HG03025 (cell line): ENCODE measurements around the gene GRID2.

ENCODE experiments used
- ATAC-seq: cut with Tn5 transposase; IDR thresholded peaks from one replicate; pipeline ENCODE4 v1.9.1; 2021; ENCODE audit warnings: mild to moderate bottlenecking, moderate library complexity; ENCODE audit not compliant: unreplicated experiment, low FRiP score

The GRID2 gene

GRCh38 chr4:93042746-93043145, 739.0 kb downstream of the GRID2 start:
- no peak for ATAC-seq

DNA sequence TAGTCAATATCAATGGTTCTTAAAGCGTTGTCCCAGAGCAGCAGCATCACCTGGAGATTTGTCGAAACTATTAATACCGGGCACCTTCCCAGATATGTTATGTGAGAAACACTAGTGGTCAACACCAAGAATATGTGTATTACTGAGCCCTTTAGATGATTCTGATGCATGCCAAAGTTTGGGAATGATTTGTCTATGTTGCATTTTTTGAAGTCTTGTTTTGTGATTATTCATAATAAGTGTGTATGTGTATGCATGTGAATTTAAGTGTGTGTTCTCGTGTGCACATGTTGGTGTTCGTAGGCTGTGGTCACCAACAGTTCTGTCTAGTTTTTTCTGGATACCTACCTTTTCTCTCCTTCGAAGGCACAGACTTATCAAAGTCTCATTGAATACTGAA, 749.4 kb downstream of the GRID2 start:
- ATAC-seq = no peak

DNA sequence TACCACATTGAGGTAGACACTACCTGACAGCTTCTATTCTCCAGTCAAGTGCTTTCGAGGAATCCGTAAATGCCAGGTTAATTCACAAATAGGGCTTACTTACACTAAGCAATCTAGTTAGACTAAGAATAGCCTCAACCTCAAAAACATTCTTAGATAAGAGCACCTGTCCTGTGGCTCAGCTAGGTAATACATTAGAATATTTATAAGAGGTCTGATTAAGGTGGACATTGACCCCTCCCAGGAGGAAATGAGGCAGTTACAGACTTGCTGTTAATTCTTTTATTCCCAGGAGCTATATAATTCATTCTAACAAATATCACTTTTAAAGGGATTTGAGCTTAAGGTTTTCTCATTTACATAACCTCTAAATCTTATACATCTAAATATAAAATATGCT, 758.1 kb downstream of the GRID2 start:
- ATAC-seq = no peak

DNA sequence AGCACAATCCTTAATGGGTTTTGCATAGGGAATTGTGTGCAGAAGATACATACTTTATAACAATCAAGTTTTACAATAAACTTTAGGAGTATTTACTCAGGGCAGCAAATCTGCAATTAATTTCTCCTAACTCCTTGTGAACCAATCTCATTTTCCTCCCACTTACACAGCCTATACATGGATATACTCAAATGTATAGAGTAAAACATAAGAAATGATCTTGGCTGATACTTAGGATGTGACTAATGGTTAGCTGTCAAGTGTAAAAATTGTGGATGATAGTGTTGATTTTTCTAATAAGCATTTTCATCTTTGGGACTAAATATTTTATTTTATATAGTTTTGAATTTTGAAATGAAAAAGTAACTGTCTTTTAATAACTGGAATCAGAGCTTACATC, 759.6 kb downstream of the GRID2 start:
- ATAC-seq = no peak

DNA sequence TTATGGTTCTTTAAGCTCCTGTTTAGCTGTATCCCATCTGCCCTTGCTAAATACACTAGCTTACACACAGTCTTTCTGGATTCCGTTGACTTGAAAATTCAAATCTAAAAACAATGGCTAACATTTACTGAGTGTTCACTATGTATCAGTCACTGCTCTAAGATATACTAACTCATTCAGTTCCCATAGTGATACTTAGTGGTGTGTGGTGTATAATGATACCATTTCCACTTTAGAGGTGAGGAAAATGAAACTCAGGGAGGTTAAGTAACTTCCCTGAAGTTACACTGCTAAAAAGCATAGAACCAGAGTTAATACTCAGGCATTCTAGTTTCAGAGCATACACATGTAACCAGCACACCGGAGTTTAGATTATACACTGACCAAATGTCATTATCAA, 762.0 kb downstream of the GRID2 start:
- no peak for ATAC-seq

DNA sequence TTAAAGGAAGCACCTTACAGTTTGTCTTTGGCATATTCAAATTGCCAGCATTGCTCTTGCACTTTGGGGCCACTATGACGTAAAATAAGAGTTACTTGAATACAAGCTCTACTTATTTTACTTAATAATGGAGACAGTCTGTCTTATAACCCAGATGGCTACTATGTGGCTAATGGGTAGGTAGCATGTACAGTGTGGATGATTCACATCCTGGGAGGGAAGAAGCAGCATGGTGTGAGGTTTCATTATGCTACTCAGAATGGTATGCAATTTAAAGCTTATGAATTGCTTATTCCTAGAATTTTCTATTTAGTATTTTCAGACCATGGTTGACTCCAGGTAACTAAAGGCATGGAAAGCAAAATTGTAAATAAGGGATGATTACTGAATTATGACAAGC, 763.0 kb downstream of the GRID2 start:
- ATAC-seq = no peak

GRCh38 chr4:93072292-93072691, 768.5 kb downstream of the GRID2 start:
- no peak for ATAC-seq

DNA sequence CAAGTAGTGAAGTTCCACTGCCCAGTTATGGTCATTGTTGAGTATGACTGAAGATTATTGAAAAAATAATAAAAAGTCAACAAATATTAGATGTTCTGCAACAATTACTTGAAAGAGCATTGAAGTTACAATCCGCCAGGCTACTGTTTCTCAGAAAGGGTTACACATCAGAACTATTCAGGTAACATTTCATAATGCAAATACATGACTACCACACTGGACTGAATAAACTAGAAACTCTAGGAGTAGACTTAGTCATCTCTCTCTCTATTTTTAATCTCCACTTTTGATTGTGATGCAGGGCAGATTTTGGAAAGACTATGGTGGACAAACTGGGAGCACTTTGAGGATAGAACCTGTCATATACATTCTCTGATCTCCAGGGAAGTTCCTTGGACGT, 776.5 kb downstream of the GRID2 start:
- ATAC-seq = no peak

DNA sequence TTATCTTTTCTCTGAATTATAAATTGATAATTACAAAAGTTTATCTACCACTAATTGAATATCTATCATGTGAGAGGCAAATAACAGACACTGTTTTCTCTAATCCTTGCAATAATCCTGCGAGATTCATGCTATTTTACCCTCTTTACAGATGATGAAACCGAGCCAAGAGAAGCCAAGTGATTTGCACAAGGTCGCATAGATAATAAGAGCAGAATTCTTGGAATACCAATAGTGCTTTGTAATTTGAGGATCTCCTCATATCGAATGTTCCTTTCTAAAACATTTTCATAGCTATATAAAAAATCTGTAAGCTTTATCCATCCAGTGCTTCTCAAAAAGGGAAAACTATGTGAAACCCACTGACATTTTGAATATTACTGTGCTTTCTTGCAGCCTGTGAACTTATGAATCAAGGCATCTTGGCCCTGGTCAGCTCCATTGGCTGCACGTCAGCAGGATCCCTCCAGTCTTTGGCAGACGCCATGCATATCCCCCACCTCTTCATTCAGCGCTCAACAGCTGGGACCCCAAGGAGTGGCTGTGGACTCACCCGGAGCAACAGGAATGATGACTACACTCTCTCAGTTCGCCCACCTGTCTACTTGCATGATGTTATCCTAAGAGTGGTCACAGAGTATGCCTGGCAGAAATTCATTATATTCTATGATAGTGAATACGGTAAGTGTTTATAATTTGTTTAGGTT, 781.0 kb downstream of the GRID2 start:
- no peak for ATAC-seq

GRCh38 chr4:93086356-93086755, 782.6 kb downstream of the GRID2 start:
- ATAC-seq = no peak

- ATAC-seq = peak; percentile 63
These were observed 789.0 kb downstream of the GRID2 start for GRCh38 chr4:93092765-93093164.

DNA sequence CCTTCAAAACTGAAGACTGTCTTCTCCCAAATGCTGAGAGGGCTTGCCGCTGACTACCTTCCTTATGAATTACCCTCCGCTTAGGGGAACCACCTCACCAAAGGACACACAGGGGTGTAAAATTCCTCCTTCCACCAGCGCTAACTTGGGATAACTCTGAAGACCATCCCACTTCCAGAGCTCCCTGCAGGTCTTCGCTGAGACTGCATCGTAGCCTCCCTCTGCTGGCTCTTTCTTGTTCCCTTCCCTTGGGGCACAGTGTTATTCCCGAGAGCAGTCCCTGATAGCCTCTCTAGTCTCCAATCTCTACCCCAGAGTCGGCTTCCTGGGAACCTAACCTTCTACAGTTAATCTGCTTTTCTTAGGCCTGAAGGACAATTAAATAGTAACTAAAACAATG, 799.3 kb downstream of the GRID2 start:
- no peak for ATAC-seq

GRCh38 chr4:93116624-93117023, 812.9 kb downstream of the GRID2 start:
- no peak for ATAC-seq

GRCh38 chr4:93127489-93127888, 823.7 kb downstream of the GRID2 start:
- ATAC-seq = no peak

DNA sequence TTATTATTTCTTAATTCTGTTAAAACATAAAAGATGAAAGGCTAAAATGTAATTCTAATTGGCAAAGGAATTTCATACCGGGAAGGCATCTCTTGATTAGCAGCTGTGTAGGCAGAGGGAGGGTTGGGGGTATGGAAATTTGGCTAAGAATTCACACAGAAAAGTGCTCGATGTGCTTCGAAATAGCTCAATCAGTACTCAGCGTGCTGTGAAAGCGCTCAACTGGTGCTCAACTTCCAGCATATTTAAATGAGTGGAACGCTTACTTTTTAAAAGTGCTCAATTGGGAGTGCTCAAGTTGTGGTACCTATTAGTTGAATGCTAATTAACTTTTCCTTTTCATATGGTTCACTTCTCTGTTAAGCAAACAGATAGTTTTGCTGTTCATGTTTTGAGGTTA, 828.9 kb downstream of the GRID2 start:
- no peak for ATAC-seq

DNA sequence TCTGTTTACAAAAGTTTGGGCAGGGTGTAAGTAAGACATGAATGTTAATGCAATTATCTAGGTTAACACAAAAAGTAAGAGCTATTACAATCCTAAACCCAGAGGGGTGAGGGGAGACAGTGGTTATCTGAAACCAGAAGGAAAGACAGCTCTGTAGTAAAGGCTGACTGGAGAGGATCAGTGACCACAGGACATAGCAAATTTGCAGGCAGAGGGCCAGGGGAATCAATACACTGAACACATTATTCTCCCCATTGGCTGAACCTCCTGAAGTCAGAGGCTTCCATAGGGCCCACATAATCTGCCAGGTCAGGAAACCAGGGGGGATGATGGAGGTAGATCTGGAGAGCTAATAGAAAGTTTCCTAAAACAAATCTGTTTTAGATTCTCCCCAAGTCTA, 835.4 kb downstream of the GRID2 start:
- ATAC-seq = no peak

DNA sequence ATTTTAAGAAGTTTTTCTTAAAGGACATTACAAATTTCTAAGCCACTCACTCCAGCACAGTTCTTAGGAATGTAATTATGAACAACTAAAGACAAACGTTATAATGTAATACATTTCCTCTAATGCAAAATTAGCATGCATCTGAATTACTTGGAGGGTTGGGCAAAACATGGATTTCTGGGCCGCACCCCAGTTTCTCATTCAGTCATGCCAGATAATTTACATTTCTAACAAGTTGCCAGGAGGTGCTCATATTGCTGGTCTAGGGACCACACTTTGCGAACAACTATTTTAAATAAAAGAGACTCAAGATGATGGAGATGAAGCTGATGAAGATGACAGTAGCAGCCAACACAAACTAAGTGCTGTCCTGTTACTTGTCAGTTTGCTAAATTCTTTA, 840.1 kb downstream of the GRID2 start:
- ATAC-seq = no peak

DNA sequence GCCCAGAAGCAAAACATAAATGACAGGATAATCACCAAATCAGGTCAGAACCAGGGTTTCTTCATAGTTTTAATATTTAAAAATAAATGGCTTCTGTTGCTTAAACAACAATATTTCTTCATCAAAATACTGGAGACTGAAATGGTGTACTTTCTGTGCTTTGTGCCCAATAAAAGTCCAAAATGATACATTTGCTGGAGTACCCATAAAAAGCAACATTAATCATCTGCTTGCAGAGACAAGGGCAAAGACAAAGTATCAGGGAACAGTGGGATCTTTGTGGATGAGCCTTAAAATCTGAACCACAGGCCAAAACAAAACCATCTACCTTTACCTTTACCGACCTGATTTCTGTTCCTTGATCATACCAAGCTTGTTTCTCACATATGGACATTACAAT, 840.9 kb downstream of the GRID2 start:
- no peak for ATAC-seq

DNA sequence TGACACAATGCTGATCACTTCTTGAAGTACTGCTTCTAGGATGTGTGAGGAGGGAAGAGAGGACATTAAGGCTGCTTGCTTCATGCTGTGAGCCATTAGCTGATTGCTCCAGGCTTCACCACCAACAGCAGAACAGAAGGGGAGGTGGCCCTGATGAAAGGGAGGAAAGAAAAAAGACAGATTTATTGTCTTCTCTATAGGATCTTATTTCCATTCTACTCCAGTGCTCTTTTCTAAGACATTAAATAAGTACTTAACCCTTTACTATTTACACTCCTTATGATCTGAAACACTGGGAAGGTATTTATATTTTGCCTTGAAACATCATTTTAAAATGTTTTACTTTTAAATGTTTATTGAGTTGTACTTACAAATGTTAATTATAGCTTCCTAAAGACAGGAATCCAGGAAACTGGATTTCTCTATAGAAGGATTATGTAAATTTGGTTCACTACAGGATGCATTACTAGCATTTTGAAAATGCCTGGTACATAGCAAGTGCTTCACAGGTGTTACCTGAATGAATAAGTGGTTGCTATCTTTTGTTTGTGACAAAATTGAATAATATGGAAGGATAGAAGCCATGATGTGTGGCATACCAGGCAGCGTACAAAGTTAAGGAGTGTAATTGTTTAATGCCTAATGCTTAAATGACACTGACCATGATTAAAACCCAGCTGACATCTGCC, 843.9 kb downstream of the GRID2 start:
- ATAC-seq = no peak

DNA sequence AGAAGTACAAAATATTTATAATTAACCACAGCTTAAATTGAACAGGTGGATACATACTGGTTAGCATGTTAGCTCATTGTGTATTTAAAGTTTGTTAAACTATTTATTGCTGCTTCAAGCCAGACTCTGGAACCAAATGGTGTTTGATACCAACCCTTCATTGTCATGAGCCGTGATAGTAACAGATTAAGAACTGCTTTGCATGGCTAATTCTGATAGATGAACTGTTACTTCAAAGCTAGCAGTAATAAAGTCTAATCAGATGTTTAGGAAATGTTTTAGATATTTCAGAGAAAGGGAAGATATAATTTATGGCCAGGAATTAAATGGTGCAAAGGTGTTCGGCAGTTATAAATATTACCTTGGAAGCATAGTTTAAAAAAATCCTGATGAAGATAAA, 848.7 kb downstream of the GRID2 start:
- no peak for ATAC-seq

DNA sequence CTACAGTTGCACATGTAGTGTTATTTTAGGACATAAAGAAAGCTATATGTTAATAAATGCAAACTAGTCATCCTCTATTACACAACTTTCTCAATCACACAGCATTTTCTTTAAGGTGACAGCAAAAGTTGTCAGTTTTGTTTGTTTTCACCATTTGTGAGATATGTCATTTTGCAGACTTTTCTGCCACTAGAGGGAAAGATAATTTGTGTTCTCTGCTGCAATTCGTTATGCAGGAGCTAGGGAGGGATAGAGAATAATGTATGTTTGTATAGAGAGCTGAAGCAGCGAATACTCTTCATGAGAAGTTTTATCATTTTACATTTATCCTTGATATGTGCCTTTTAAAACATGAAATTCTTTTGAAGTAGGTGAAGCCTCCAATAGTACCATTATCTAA, 854.2 kb downstream of the GRID2 start:
- ATAC-seq = no peak

DNA sequence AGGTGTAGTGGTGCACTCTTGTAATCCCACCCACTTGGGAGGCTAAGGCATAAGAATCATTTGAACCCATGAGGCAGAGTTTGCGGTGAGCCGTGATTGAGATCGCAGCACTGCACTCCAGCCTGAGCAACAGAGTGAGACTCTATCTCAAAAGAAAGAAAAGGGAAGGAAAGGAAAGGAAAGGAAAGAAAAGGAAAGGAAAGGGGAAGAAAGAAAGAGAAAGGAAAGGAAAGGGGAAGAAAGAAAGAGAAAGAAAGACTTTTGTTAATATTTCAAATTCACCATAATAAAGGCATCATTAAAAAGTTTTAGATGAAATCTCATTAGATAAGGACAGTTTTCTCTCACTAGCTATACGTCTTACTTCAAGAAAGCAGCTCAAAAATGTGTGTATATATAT, 864.3 kb downstream of the GRID2 start:
- no peak for ATAC-seq
